ENCODE results near the gene CD7.

DNA sequence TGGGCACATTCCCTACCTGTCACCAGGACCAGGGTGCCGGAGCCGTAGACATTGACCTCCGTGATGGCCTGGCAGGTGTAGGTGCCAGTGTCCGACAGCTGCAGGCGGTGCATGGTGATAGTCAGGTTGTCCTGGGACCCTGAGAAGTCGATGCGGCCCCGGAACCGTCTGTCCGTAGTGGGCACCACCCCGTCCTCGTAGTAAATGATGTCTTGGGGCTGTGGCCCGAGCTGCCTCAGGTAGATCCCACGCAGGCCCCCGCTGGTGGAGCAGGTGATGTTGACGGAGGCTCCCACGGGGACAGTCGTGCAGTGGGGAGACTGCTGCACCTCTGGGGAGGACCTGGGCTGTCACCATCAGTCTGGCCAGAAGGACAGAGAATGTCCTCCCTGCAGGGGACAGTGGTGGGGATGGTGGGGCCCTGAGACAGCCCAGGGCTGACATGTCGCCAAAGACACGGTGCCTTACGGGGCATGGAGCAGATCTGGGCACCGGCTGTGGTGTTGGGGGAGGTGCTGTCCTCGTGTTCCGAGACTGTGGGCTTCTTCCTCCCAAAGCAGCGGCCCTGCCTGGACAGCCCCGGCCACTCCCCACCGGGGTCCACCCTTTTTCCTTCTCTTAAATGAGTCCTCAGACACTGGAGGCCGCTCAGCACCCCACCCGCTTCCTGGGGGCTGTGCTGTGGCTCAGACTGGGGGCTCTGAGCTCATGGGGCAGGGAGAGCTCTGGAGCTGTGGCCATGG, 586 bp downstream of the CD7 start:
- TF ChIP-seq, protein P1, sequence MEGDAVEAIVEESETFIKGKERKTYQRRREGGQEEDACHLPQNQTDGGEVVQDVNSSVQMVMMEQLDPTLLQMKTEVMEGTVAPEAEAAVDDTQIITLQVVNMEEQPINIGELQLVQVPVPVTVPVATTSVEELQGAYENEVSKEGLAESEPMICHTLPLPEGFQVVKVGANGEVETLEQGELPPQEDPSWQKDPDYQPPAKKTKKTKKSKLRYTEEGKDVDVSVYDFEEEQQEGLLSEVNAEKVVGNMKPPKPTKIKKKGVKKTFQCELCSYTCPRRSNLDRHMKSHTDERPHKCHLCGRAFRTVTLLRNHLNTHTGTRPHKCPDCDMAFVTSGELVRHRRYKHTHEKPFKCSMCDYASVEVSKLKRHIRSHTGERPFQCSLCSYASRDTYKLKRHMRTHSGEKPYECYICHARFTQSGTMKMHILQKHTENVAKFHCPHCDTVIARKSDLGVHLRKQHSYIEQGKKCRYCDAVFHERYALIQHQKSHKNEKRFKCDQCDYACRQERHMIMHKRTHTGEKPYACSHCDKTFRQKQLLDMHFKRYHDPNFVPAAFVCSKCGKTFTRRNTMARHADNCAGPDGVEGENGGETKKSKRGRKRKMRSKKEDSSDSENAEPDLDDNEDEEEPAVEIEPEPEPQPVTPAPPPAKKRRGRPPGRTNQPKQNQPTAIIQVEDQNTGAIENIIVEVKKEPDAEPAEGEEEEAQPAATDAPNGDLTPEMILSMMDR (IDR thresholded peaks at IDR 0.05; ENCODE audit: low read length) = no peak
- TF ChIP-seq EZH2 (IDR thresholded peaks at IDR 0.05; ENCODE audit: borderline replicate concordance, low read length) = no peak

All from OCI-LY1 (cell line).